Stimulated activated CD8-positive, alpha-beta memory T cell treated with anti-CD3 and anti-CD28 coated beads, Interleukin-7, amount 100 ng/mL, for 1 hour (primary cell): ENCODE measurements around the gene NEUROD1.

Source experiments
- DNase-seq, 2 donors: peaks; one replicate each; pipeline ENCODE4 v3.0.0-alpha.2; 2020; ENCODE audit warnings: low read depth in 2 of 2

NEUROD1 gene

GRCh38 chr2:181643151-181643550, 37.2 kb downstream of the NEUROD1 start:
- no peak for DNase-seq

- DNase-seq = no peak
These were observed 38.2 kb downstream of the NEUROD1 start for GRCh38 chr2:181642086-181642485.

DNA sequence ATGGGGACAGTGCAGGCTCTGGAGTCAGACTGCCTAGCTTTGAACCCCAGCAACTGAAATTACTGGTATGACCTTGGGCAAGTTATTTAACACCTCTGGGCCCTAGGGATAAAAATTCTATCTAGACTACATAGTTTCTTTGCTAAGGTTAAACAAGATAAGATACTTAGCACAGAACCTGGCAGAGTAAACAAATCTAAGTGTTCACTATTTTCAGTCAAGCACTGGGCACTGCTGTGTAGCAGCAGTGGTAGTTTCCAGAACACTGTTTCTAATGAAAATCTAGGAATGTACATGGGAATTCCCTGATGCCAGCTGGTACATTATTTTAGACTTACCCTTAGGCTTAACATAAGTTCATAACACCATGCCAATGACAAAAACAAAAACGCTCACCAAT, 40.6 kb downstream of the NEUROD1 start:
- no peak for DNase-seq

- no peak for DNase-seq
These were observed 47.5 kb downstream of the NEUROD1 start for GRCh38 chr2:181632733-181633401.

- DNase-seq = no peak
These were observed 51.4 kb downstream of the NEUROD1 start for GRCh38 chr2:181628590-181629585.

- DNase-seq = no peak
These were observed 52.8 kb downstream of the NEUROD1 start for GRCh38 chr2:181627545-181627944.

- DNase-seq = no peak
These were observed 53.6 kb downstream of the NEUROD1 start for GRCh38 chr2:181626671-181627070.
